ENCODE results near the gene MIDN.

Gene MIDN

DNA sequence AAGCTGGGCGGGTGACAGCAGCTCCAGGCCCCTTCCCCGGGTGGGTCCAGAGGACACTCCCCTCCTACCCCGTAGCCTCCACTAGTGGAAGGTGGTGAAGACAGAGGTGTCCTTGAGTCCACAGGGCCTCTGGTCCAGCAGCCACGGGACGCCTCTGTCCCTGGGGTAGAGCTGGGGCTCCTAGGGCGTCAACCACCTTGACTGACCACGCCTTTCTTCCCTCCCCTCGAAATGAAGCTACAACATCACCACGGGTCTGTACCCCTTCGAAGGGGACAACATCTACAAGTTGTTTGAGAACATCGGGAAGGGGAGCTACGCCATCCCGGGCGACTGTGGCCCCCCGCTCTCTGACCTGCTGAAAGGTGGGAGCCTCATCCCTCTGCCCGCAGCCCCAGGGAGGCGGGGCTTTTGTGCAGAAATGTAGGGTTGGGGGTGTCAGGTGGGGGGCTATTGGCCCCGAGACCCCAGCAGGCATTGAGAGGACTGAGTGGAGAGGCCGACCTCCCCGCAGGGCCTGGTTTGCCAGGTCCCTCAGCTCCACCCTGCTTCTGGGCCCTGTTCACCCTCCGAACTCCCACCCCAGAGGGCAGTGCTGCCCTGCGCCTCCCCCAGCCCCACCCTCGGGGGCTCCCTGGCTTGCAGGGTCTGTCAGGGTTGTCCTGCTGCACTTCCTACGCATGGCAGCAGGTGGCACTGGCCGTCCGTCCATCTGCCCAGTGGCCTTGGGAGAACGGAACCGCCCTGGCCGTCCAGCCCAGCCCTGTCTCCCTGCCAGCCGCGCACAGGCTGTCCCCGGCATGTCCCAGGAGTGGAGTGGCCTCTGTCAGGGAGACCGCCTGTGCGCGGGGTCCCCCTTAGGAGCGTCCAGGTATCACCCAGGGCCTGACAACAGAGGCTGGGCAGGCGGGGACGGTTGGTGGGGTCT lies 27.1 kb upstream of the MIDN start:
- DNase-seq: no peak

DNA sequence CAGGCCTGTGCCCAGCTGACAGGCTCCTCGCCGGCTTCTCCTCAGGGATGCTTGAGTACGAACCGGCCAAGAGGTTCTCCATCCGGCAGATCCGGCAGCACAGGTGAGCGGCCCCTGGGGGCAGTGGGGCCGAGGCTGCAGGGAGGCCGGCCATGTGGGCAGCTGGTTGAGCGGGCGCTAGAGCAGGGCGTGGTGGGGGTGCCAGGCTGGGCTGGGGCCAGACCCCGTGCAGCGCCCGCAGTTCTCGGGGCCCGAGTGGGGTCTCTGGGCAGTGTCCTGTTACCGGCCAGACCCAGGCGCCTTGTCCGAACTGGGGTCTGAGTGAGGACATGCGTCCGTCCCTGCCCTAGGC lies 26.5 kb upstream of the MIDN start:
- no peak for DNase-seq

DNA sequence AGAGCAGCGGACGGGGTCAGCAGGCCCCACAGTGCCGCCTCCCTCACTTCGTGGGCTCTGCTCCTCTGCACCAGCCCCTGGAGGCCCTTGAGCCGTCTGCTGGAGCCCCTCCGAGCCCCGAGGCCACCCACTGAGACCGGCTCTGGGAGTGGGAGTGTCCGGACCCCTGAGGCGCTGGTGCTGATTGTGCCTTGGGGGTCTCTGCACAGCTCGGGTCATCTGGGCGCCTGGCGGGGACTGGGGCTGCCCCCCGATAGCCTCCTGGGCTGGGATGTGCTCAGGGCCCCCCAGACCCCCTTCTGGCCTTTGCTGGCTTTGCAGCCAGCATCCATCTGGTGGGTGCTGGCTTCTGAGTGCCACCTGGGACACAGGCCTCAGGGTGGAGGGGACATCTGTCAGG lies 26.0 kb upstream of the MIDN start:
- no peak for DNase-seq

DNA sequence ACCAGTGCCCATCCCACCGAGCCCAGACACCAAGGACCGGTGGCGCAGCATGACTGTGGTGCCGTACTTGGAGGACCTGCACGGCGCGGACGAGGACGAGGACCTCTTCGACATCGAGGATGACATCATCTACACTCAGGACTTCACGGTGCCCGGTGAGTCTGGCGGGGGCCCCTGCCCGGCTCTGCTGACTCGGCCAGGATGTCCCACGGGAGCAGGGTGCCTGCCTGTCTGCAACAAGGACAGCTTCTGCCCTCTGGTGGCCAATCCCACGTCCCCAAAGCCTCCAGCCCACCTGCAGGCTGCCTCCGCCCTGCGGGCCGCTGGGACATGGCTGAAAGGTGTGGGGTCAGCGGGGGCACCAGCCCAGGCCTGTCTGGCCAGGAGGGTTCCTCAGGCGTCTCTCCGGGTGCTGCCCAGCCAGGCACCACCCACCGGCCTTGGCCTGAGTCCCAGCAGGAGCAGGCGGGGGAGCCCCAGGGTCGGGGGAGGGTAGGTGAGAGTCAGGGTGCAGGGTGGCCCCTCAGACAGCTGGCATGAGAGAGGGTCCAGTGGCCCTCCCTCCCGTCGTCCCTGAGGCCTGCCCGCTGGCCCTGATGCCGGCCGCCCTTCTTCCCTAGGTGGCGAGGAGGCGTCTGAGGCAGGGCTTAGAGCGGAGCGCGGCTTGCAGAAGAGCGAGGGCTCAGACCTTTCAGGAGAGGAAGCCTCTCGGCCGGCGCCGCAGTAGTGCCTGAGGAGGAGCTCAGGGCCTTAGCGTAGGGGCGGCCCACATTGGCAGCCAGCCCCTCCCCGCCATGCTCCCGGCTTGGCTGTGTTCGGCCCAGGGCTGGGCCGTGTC lies 25.1 kb upstream of the MIDN start:
- DNase-seq: peak; percentile 39

DNA sequence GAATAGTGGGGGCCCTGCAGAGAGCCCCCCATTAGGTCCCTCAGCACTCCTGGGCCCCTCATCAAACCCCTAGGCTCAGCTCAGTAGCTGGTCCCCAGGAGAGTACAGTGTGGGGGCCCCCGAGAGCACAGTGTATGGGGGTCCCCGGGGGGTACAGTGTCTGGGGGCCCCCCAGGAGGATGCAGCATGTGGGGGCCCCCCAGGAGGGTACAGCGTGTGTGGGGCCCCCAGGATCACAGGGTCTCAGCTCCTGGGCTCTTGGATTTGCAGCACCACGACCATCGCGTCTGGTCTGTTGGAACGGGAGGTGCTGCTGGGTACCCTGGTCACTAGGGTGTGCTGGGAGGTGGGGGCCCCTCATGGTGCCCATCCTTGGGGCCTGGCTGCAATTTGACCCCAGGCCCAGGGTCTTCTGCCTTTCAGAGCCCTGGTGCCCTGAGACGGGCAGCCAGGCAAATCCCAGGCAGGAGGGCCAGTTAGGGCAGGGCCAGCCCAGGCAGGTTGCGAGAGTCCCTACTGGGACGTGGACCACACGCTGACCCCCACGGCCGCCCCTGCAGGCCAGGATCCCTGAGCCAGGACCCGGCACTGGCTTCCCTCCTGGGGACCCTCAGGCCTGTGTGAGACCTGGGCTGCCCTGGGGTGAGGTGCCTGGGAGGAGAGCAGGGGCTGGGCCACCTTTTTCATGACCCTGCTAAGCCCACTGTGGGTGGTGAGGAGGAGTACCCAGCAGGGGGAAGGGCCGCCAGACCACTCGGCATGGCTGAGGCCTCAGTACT lies 24.1 kb upstream of the MIDN start:
- no peak for DNase-seq

DNA sequence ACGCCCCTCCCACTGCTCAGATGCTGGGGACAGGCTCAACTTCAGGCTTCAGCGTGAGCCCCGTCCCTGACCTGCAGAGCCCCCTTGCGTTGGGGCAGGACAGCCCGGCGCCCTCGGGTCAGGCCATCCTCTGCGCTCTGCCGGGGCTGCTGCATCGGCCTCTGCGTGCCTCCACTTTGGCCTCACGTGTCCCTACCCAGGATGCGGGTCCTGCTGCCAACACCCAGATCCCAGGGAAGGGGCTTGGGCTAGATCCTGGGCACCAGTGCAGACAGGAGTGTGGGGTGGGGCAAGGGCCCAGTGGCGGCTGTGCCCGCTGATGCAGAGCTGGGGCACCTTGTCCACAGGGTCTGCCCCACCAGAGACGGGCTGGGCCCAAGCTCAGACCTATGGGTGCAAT lies 23.5 kb upstream of the MIDN start:
- no peak for DNase-seq

DNA sequence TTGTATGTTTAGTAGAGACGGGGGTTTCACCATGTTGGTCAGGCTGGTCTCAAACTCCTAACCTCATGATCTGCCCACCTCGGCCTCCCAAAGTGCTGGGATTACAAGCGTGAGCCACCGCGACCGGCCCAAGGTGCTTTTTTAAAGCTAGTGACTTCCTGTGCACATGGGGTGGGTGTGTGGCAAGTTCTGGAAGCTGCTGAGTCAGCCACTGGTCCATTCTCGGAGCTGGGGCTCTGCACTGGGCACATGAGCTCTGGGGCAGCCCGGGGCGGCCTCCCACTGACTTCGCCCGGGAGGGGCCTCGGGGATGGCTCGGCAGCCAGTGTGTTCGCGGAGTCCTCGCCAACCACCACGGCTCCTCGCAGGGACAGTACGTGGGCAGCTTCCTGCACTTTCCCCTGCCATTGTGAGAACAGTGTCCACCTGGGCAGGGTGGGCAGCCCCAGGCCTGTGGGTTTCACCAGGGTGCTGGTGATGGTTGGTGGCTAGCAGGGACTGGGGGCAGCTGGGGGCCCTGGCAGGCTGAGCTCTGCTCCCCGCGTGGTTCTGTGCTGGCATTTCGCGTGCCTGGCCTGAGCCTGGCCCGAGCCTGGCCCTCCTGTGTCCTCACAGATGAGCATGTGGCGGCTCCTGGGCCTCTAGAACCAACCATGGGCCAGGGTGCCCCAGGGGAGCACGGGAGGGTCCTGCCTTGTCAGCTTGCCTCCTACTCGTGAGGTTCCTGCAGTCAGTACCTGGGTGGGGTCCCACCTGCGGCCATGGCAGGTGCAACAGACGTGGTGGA lies 22.8 kb upstream of the MIDN start:
- no peak for DNase-seq

- DNase-seq: no peak
Observed at GRCh38 chr19:1226227-1226518, 22.2 kb upstream of the MIDN start.

- DNase-seq: no peak
Observed at GRCh38 chr19:1226522-1227303, 21.7 kb upstream of the MIDN start.

DNA sequence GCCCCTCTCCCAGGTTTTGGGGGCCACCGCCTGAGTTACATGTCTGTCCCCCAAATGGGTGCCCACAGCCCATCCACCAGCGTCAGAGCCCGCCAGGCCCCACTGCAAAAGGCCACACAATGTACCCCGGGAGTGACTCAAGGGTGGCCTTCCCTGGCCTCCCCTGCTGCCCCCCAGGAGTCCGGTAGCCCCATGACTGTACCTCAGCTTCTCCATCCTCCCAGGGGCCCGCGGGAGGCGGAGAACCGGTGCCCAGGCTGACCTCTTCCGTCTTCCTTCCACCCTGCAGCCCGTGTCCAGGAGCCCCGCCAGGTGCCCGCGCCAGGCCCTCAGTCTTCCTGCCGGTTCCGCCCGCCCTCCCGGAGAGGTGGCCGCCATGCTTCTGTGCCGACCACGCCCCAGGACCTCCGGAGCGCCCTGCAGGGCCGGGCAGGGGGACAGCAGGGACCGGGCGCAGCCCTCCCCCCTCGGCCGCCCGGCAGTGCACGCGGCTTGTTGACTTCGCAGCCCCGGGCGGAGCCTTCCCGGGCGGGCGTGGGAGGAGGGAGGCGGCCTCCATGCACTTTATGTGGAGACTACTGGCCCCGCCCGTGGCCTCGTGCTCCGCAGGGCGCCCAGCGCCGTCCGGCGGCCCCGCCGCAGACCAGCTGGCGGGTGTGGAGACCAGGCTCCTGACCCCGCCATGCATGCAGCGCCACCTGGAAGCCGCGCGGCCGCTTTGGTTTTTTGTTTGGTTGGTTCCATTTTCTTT lies 20.9 kb upstream of the MIDN start:
- no peak for DNase-seq

DNA sequence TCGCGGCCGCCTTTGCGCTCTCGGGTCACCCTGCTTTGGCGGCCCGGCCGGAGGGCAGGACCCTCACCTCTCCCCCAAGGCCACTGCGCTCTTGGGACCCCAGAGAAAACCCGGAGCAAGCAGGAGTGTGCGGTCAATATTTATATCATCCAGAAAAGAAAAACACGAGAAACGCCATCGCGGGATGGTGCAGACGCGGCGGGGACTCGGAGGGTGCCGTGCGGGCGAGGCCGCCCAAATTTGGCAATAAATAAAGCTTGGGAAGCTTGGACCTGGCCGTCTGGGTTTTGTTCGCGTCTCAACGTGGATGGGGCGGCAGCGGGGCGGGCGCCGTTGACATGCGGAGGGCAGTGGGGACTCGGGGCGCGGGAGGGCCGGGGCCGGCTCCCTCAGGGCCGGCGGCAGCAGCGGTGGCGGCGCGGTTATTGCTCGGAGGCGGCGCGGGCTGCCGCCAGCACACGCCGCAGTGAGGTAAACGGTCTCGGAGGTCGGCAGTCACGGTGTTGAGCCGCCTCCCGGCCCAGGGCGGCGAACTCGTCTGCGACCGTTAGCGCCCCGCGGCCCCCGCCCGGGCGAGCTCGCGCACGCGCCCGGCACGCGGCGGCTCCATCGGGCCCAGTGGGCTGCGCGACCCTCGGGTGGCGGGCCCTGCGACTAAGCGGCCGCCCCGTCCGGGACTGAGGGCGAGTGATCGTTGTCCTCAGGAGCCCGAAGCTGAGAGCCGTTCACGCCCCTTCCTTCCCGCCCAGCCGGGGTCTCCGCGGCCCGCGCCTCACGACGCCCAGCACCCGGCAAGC lies 20.0 kb upstream of the MIDN start:
- DNase-seq: no peak

DNA sequence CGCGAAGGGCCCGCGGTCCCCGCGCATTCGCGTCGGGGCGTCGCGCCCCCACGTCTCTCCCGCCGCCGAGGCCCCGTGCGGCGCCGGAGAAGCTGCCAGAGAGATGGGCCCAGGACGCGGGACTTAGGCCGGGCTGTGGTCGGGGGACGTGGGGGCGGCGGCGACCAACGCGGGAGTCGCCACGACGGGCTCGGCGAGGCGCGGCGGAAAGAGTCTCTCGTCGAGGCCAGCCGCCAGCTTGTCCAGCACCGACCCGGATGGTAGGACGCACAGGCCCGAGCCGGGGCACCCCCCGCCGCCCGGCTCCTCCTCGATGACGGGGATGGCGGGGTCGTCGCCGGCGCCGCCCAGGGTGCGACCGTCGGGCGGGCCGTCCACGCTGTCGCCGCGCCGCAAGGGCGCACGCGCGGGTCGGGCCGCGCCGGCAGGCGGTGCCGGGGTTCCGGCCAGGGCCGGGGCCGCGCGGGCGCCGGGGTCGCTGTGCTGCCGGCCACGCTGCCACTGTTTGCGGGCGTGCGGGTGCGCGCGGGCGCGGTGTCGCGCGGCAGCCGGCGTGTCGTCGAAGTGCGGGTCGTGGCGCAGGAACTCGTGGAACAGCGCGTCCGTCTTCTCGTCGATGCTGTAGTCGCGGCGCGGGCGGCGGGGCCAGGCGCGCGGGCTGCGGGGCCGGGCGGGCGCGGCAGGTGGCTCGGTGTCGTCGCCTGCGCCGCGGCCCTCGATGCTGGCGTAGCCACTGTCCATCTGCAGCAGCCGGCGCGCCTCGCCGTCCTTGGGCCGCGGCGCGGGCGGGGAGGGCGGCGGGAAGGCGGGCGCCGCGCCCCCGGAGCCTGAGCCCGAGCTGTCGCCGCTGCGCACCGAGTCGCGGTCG lies 19.1 kb upstream of the MIDN start:
- DNase-seq: no peak

- DNase-seq: no peak
Observed at GRCh38 chr19:1229924-1230782, 18.2 kb upstream of the MIDN start.

DNA sequence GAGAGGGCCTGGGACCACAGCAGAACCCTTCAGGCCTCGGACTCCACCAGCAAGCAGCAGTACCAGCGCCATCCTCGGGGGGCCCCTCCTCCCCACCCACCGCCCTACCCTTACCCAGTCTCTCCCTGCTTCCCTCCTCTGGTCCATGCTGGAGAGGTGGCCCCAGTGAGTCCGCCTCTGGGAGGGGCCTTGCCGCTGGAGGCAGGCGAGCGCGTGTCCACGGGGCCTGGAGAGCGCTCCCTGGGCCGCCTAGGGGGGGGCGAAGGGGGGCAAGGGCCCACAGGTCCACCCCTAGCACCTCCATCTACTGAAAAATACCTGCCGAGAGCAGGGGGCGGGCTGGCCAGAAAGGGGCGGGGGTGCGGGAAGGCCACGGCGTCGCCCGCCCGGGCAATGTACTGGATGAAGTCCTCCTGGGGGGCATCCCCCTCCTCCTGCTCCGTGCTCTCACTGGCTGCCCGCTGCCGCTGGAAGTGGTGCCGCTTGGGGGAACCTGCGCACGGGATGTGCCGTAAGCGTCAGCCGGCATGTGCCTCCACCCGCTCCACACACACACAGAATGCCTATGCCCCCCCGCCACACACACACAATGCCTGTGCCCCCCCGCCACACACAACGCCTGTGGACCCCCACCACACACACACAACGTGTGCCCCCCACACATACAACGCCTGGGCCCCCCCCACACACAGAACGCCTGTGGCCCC lies 17.4 kb upstream of the MIDN start:
- DNase-seq: no peak

- no peak for DNase-seq
Observed at GRCh38 chr19:1231729-1232637, 16.4 kb upstream of the MIDN start.

- no peak for DNase-seq
Observed at GRCh38 chr19:1232652-1233072, 15.7 kb upstream of the MIDN start.

Measured in hematopoietic multipotent progenitor cell treated with erythropoietin and hydrocortisone succinate and interleukin-3 and kit ligand, for 8 days (in vitro differentiated cells).